Lower lobe of right lung (tissue), 2 donors: ENCODE results near the gene KCNAB1. TPM values are rescaled to one million over a fixed set of nuclear protein-coding genes. Genes with fewer than 3 reads are reported as not detected.
A peak's percentile ranks its signal among the peaks of the same experiment; 100 is the strongest.

Experiments
- ATAC-seq, 2 donors: fragments of 200-7000 bp; cut with Tn5 transposase; one replicate each; pipeline ENCODE4 v1.9.1; 2020 to 2022; ENCODE audit warnings: mild to moderate bottlenecking in 2 of 2, moderate library complexity in 2 of 2
- DNase-seq: peaks from one replicate; pipeline ENCODE4 v3.0.0-alpha.2; 2020
- H3K27ac ChIP-seq: fragments of 200-600 bp; one replicate; pipeline ENCODE4 v1.8.0; 2022
- H3K27me3 ChIP-seq: fragments of 200-600 bp; one replicate; pipeline ENCODE4 v1.8.0; 2022; ENCODE audit warnings: low read depth
- H3K36me3 ChIP-seq: fragments of 200-600 bp; one replicate; pipeline ENCODE4 v1.8.0; 2022; ENCODE audit warnings: mild to moderate bottlenecking
- H3K4me1 ChIP-seq: fragments of 200-600 bp; one replicate; pipeline ENCODE4 v1.8.0; 2022
- H3K4me3 ChIP-seq: fragments of 200-600 bp; one replicate; pipeline ENCODE4 v1.8.0; 2022; ENCODE audit warnings: mild to moderate bottlenecking
- H3K9me3 ChIP-seq: fragments of 200-600 bp; one replicate; pipeline ENCODE4 v1.8.0; 2022
- intact Hi-C: fragments of 100-400 bp; cut with DNase I; formaldehyde crosslinking; loops from one replicate; pipeline ENCODE4 v1.11.0; 2022
- total RNA-seq: library from RNA; stranded (reverse); fragmentation: NEBNext Ultra II Directional; extraction: Animal tissue kit (Norgen Biotek cat#: 25700); gene quantifications from one replicate; pipeline ENCODE4 v1.2.1, GENCODE V29; 2021
- TF ChIP-seq, protein P1 (sequence below): fragments of 200-600 bp; IDR thresholded peaks from one replicate; pipeline ENCODE4 v1.8.0; 2022; ENCODE audit warnings: antibody characterized with exemption, mild to moderate bottlenecking
- donor health status: DM: no; HTN: yes; CAD: no; lungs with severe emphysema.

The KCNAB1 gene
- total RNA-seq, 1 donor from 2014 or later: 4.7 TPM

- no peaks in the 10 kb centered on the region for H3K27me3 ChIP-seq
- H3K36me3 ChIP-seq: no peaks in the 10 kb centered on the region
- H3K4me3 ChIP-seq: no peak overlapping the region
- intact Hi-C loops: no loop called here
- ATAC-seq (peak in 1 of 2 donors; percentile 72), DNase-seq (no peak)
- H3K27ac ChIP-seq: no peak overlapping the region
- no peaks in the 10 kb centered on the region for H3K4me1 ChIP-seq
- H3K9me3 ChIP-seq: no peaks in the 10 kb centered on the region
- TF ChIP-seq, protein P1, sequence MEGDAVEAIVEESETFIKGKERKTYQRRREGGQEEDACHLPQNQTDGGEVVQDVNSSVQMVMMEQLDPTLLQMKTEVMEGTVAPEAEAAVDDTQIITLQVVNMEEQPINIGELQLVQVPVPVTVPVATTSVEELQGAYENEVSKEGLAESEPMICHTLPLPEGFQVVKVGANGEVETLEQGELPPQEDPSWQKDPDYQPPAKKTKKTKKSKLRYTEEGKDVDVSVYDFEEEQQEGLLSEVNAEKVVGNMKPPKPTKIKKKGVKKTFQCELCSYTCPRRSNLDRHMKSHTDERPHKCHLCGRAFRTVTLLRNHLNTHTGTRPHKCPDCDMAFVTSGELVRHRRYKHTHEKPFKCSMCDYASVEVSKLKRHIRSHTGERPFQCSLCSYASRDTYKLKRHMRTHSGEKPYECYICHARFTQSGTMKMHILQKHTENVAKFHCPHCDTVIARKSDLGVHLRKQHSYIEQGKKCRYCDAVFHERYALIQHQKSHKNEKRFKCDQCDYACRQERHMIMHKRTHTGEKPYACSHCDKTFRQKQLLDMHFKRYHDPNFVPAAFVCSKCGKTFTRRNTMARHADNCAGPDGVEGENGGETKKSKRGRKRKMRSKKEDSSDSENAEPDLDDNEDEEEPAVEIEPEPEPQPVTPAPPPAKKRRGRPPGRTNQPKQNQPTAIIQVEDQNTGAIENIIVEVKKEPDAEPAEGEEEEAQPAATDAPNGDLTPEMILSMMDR: peak; percentile 7
Measured at GRCh38 chr3:156174229-156174847, 54.0 kb downstream of the KCNAB1 start.

DNA sequence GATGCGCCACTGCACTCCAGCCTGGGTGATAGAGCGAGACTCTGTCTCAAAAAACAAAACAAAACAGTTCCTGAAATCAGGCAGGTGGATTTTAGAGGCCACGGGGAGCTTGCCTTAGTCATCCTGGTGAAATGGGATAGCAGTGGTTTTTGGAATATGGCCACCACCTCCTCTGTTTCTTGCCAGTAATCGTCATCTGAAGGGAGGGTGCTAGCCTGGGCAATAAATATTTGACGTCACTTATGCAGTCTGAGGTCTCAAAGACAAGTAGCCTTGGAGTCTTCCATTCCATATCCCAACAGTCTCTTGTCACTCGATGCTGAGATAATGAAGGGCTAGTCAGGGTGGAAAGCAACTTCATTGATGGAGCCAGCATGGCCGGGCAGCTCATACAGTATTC lies 55.2 kb downstream of the KCNAB1 start:
- Histone ChIP-seq H3K36me3 (no peaks in the 10 kb centered on the region), H3K27me3 (no peaks in the 10 kb centered on the region), H3K4me1 (no peaks in the 10 kb centered on the region), H3K27ac (no peak overlapping the region), H3K4me3 (no peak overlapping the region), H3K9me3 (no peaks in the 10 kb centered on the region)
- intact Hi-C loops: no loop called here
- TF ChIP-seq, protein P1: no peak
- ATAC-seq (no peak), DNase-seq (no peak)

GRCh38 chr3:156176048-156176447 lies 55.7 kb downstream of the KCNAB1 start:
- no peak for ATAC-seq
- no peak for DNase-seq
- intact Hi-C loops: no loop called here

DNA sequence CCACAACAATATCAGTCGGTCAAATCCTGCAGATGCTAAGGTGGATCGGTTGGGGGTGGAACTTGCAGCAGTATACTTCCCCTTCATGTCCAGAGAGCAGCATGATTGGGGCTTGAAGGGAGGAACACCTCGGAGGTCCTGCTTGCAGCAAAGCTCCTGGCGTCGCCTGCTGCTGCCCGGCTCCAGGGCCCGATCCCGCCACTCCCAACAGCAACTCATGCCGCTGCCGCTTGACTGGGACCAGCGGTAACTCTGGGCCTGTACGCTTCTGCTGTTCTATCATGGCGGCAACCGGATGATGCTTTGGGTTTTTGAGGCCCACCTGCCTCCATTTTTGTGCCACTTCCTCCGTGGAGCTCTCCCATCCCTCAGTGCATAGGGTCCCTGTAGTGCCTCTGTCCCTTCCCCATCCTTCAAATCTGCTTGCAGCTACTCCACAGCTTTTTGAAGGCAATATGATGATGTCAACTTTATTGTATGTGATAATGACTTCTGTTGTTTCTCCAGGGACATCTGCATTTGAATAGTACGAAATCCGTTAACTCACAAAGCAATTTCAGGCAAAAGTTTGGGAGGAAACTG lies 56.3 kb downstream of the KCNAB1 start:
- no peaks in the 10 kb centered on the region for H3K36me3 ChIP-seq
- intact Hi-C loops: no loop called here
- no peaks in the 10 kb centered on the region for H3K4me1 ChIP-seq
- no peaks in the 10 kb centered on the region for H3K27me3 ChIP-seq
- H3K27ac ChIP-seq: no peak overlapping the region
- H3K9me3 ChIP-seq: no peaks in the 10 kb centered on the region
- no peak for ATAC-seq
- no peak overlapping the region for H3K4me3 ChIP-seq
- TF ChIP-seq, protein P1: no peak
- DNase-seq: no peak

More at GRCh38 chr3:156176048-156176447, 55.7 kb downstream of the KCNAB1 start:
- Histone ChIP-seq H3K9me3 (no peaks in the 10 kb centered on the region), H3K4me3 (no peak overlapping the region), H3K27ac (no peak overlapping the region), H3K36me3 (no peaks in the 10 kb centered on the region), H3K4me1 (no peaks in the 10 kb centered on the region), H3K27me3 (no peaks in the 10 kb centered on the region)
- TF ChIP-seq, protein P1: no peak

GRCh38 chr3:156180077-156180476 lies 59.7 kb downstream of the KCNAB1 start:
- no peaks in the 10 kb centered on the region for H3K27me3 ChIP-seq
- ATAC-seq (no peak), DNase-seq (no peak)
- H3K9me3 ChIP-seq: no peaks in the 10 kb centered on the region
- TF ChIP-seq, protein P1: no peak
- H3K36me3 ChIP-seq: no peaks in the 10 kb centered on the region
- intact Hi-C loops: no loop called here
- H3K27ac ChIP-seq: no peak overlapping the region
- H3K4me1 ChIP-seq: no peaks in the 10 kb centered on the region
- H3K4me3 ChIP-seq: no peak overlapping the region
